ENCODE data around the gene DRAM1. TPM values are rescaled to one million over a fixed set of nuclear protein-coding genes. Genes with fewer than 3 reads are reported as not detected.

Gene DRAM1
- polyA plus RNA-seq, 2 of the 4 experiments (the other 2 are of a cell fraction), result 28.0 to 39.1 TPM

- no peak overlapping the region for H3K27ac ChIP-seq
- CTCF ChIA-PET, result interaction anchor here (0.6 to 1.0 kb wide), 3 partner anchors 835 to 1083 kb away, joined by 3 to 4 read pairs (median 4); no protein-coding TSS in a partner anchor
- ATAC-seq, result no peak
- POLR2A ChIA-PET, result no interaction called here
- 59% methylated on average over 5 of the region's 5 CpGs for WGBS (ENCODE audit: missing lambda C conversion rate)
- H3K4me2 ChIP-seq, result no peak overlapping the region
- TF ChIP-seq FOSB (CRISPR knock-in tag; IDR thresholded peaks at IDR 0.05), result no peak
- TF ChIP-seq POLR2AphosphoS2 (conservative IDR thresholded peaks at IDR 0.05; ENCODE audit: low read length), result no peak
- no peak for TF ChIP-seq TFCP2L1 (CRISPR knock-in tag; IDR thresholded peaks at IDR 0.05)
- no peak for TF ChIP-seq PHF8 (IDR thresholded peaks at IDR 0.05; ENCODE audit: borderline replicate concordance, low read depth)
- no peak for TF ChIP-seq E2F6 (IDR thresholded peaks at IDR 0.05; ENCODE audit: borderline replicate concordance, low read depth)
- no peak for TF ChIP-seq NPAS2 (CRISPR knock-in tag; IDR thresholded peaks at IDR 0.05; ENCODE audit: borderline replicate concordance)
- H3K4me3 ChIP-seq, result no peak overlapping the region
- no peaks in the 10 kb centered on the region for H3K9me3 ChIP-seq
- H3K4me1 ChIP-seq, result no peaks in the 10 kb centered on the region
- DNase-seq (ENCODE audit: low read depth in 1 of 2, low spot score in 1 of 2), result no peak
- no peak for FAIRE-seq
Measured at GRCh38 chr12:101933866-101934514, 56.6 kb downstream of the DRAM1 start.

GRCh38 chr12:101935890-101936746, 58.7 kb downstream of the DRAM1 start:
- no peak for ATAC-seq
- WGBS (ENCODE audit: missing lambda C conversion rate), result 60% methylated on average over 9 of the region's 9 CpGs
- FAIRE-seq, result no peak
- Histone ChIP-seq H3K4me1 (no peaks in the 10 kb centered on the region), H3K4me2 (no peak overlapping the region), H3K4me3 (no peak overlapping the region), H3K9me3 (no peaks in the 10 kb centered on the region), H3K27ac (no peak overlapping the region)
- TF ChIP-seq EHMT2 (IDR thresholded peaks at IDR 0.05; ENCODE audit: low read depth) (no peak), ATOH8 (CRISPR knock-in tag; IDR thresholded peaks at IDR 0.05; ENCODE audit: low read depth) (no peak), JUNB (IDR thresholded peaks at IDR 0.05) (no peak), KDM1A (IDR thresholded peaks at IDR 0.05; ENCODE audit: low read depth) (no peak), ESRRA (IDR thresholded peaks at IDR 0.05; ENCODE audit: borderline replicate concordance, low read length) (no peak), HOXA7 (CRISPR knock-in tag; IDR thresholded peaks at IDR 0.05) (no peak), ZSCAN20 (CRISPR knock-in tag; IDR thresholded peaks at IDR 0.05) (no peak), CTCF (IDR thresholded peaks at IDR 0.05) (no peak), CHD2 (IDR thresholded peaks at IDR 0.05; ENCODE audit: low read length, partially characterized antibody) (no peak)
- ChIA-PET CTCF (interaction anchor here (1.0 to 5.8 kb wide), 7 partner anchors 12 to 947 kb away, joined by 3 to 43 read pairs (median 7); no protein-coding TSS in a partner anchor), POLR2A (no interaction called here)
- no peak for DNase-seq (ENCODE audit: low read depth in 1 of 2, low spot score in 1 of 2)

- 57% methylated on average over 3 of the region's 3 CpGs for WGBS (ENCODE audit: missing lambda C conversion rate)
- no peak overlapping the region for H3K4me3 ChIP-seq
- no peak for DNase-seq (ENCODE audit: low read depth in 1 of 2, low spot score in 1 of 2)
- H3K27ac ChIP-seq, result no peak overlapping the region
- H3K4me2 ChIP-seq, result no peak overlapping the region
- no peaks in the 10 kb centered on the region for H3K4me1 ChIP-seq
- TF ChIP-seq CBX8 (IDR thresholded peaks at IDR 0.05) (no peak), ESRRA (IDR thresholded peaks at IDR 0.05; ENCODE audit: borderline replicate concordance, low read length) (no peak), NR3C1 (IDR thresholded peaks at IDR 0.05) (no peak)
- FAIRE-seq, result no peak
- no peaks in the 10 kb centered on the region for H3K9me3 ChIP-seq
- CTCF ChIA-PET, result interaction anchor here (0.7 to 5.8 kb wide), 24 partner anchors 11 to 1610 kb away, joined by 3 to 43 read pairs (median 4); no protein-coding TSS in a partner anchor
- POLR2A ChIA-PET, result no interaction called here
- no peak for ATAC-seq
Measured at GRCh38 chr12:101939306-101939705, 61.9 kb downstream of the DRAM1 start.

Measured in A549 (cell line).